NOMO-1 treated with DMSO at 0.1 percent for 48 hours (cell line): ENCODE measurements around the gene TMEM178B.

Source experiments
- DNase-seq: peaks from one replicate; lab custom pipeline; 2025; ENCODE audit not compliant: unreplicated experiment; lab: John Stamatoyannopoulos, UW

TMEM178B gene

DNA sequence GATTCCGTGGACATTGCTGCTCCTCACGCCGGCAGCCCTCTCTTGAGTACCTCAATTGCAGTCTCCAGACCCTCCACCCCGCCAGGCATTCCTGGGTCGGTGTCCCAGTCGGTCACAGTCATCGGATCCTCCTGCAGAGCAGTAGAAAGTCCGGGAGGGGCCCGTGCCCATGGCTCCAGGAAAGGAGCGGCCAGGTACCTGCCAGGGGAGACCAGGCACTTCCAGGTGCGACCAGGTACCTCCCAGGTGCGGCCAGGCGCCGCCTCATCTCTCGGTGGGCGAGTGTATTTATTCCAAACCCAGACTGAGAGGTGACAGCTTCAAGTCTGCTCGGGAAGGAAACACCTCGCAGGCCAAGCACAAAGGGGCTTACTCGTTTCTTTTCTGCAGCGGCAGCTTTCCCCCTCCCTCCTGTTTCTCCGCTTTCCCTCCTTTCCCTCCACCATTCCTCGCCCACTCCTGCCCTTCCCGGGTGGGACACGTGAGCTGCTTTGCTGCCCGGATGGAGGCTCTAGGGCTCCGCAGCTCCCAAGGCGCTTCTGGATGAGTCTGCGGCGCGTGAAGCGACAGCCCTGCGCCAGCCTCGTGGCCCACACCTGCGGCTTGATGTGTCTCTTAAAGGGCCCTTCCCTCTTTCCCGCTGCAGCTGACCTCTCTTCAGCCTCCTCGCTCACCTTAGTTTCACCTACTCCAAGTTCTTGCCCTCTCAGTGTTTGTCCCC lies 438.0 kb downstream of the TMEM178B start:
- DNase-seq, result no peak

DNA sequence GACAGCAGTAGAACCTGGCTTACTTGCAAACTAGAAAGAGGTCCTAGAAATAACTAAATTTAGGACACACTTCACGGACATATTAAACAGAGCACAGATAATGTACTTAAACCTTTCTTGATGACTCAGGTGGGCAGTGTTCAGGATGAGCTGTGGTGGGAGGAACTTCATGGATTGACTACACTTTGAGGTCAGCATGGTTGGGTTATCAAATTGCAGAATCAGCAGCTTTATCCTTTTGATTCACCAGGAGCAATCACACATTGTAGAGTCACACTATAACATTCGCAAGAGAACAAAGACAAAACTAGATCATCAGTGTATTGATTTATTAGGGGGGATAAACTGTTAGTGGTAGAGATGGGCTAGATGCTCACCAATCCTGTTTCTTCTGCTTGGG lies 438.7 kb downstream of the TMEM178B start:
- DNase-seq, result no peak

DNA sequence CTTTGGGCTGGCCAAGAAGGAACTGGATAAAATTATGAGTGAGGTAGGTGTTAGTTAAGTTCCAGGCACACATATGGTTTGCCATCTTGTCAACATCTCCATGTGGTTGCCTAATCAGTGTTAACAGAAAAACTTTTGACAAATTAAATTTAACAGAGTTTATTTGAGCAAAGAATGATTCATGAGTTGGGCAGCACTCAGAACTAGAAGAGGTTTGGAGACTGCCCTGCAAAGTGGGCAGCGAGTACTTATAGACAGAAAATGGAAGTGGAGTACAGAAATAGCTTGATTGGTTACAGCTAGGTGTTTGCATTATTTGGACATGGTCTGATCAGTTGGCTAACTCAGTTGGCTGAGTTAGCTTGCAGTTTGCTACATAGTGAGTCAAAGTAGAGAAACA lies 439.9 kb downstream of the TMEM178B start:
- no peak for DNase-seq

DNA sequence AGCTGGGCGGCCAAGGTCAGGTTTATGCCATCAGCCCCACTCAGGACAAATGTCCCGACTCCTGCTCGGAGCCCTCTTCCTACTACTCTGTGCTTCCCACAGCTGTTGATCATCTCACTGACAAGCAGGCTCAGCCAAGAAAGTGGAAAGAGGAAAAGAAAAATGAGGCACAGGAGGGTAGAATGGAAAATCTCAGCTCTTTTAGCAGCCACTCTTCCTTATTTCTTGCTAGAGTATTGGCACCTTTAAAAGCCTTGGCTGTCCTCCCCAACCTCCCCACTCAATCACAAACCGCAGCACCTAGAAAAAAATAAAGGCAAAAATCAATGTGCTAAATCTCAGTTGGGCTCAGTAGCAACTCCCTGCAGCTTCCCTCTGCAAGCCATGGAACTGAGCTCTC lies 442.1 kb downstream of the TMEM178B start:
- DNase-seq, result no peak

DNA sequence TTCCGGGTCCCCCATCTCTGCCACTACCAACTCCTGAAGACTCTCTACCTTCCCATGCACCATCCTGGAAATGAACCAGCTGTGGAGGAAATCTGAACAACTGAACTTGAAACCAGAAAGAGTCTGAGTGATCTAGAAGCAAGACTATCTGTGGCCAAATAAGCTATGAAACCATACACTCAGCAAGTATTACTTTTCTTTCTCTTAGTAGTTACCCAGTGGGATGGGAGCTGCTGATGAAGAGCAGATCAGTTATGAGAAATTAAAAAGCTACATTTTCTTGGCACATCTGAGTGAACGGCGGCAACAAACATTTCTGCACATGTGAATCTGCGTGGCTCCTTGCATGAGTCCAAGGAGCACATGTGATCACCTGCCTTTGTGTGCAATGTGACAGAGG lies 445.8 kb downstream of the TMEM178B start:
- DNase-seq, result no peak

DNA sequence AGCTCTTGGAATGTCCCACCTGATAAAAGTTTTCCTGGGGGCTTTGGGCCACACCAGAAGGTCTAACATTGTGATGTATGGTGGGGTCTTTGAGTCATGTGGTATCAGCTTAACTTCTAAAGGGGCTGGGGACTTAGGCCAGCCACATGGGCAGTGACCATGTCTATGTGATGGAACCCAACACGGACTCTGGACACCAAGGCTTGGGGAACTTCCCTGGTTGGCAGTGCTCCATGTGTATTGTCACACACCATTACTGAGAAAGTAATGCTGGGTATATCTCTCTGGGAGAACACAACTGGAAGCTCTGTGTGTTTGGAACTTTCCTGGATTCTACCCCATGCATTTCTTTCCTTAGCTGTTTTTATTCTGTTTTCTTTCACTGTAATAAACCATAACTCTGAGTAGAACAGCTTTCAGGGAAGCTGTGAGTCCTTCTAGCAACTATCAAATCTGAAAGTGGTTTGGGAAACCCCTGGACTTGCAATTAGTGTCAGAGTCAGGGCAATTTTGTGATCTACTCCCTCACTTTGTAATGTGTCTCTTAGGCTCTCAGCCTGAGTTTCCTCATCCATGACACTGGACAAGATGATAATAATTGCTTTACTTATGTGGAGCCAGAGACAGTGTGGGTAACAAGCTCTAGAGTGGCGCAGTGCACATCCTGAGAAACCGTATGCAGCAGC lies 448.9 kb downstream of the TMEM178B start:
- DNase-seq, result no peak

DNA sequence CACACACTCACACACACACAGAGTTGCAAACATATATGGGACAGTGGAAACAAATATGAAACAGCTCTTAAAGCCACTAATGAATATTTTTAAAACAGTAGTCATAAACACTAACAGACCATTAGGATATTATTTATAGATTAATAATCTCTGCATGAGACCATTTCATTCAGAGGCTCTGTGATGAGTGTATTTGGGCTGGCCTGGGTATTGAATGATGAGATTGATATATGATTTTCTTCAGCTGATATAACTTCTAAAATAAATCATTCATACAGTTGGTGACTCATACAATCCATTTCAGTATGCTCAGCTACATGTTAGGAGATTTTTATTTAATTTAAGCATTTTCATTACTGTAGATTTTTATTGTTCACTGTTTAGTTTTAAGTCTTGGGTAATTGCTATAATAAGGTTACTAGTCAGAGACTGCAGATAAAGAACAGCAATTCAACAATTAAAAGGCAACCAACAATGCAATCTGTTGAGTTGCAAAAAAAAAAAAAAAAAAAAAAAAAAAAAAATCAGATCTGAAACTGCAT lies 452.2 kb downstream of the TMEM178B start:
- no peak for DNase-seq

DNA sequence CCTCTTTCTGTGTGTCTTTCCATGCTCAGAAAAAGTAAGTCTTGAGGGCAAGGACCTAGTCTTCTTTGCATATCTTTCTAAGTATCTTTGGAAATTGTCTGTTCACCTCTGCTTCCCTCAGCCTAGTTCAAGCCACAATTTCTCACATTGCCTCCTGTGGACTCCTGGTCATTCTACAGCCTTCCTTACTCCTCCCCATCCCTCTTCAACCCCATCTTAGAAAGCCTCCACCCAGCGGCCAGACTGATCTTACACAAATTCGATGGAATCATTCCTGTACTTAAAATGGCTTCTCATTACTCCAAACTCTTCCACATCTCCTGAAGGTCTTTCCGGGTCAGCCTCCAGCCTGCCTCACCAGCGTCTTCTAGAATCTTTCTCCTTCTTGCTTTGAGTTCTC lies 453.2 kb downstream of the TMEM178B start:
- DNase-seq, result no peak

DNA sequence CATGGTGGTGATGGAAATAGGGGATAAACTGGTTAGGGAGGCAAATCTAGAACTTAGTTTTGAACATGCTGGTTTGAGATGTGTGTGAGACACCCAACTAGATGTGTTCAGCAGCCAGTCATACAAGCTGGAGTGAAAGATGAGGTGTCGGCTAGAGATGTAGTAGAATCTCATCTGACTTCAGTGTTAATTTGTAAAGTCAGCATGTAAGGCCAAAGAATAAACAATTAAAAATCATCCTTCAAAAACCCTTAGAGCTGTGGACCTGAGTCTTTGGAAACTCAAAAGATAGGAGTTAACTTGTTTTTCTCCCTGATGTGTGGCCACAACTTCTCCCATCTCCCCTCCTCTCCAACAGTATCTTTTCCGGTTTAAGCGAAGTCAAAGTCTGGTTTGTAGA lies 454.5 kb downstream of the TMEM178B start:
- DNase-seq, result no peak
